Islet of Langerhans (tissue), 1 donor: ENCODE measurements around the gene ID2.
"Not testable (repeated sequence)": the region's sequence is repeated elsewhere in the genome, so short reads cannot be mapped to it uniquely, and the experiment has no call there.

ENCODE experiments used
- FAIRE-seq: peaks from one replicate; lab custom pipeline; 2011; peaks lifted over from hg19 to GRCh38; lab: Jason Lieb, UNC

The ID2 gene

DNA sequence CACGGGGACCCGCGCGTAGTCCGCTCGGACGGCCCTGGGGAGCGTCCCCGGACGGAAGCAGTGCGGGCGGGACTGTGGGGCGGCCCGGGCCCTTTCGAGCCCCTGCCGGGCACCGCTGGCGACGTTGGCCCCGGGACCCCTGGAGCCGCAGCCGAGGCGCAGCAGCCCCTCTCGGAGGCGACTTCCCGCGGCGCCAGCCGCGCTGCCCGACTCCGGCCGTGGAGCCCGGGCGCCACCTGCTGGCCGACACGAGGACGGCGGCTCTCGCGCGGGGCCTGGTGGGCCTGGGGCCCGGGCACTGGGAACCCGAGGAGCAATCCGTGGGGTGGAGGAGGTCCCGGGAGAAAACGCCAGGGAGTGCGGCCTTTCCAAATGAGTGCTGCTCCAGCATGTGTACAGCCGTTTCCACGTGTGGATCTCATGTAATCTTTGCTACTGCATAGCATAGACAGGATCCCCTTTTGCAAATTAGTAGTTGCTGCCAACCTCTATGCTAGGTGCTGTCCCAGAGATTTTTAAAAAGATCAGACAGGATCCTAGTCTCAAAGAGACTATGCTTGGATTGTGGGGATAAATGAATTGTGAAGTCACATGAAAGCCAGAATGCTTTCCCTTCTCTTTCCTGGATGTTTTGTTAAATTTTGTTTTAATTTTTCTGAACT is 4.0 kb downstream of the ID2 start:
- no peak for FAIRE-seq

DNA sequence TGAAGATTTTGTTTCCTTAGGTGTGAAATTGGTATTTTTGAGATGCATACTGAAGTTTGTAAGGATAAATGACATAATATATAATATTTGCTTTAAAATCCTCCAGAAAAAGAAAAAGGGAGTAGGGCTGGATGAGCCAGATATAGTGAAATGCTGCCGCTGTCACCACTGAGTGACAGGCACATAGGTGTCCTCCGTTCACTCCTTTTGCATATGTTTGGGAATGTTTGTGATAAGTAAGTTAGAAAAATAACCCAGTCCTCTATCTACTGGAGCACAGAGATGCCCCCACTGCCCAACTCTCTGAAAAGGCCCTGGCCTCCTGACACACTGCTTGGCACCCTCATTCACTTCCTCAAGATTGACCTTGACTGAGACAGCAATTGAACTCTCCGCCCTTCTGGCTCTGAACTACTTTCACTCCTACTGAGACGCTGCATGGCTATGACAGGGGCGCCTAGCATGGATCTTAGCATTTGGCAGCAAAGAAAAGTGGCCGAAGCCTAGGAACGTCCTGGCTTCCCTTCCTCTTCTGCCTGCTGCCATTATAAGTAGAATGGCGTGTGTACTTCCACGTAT is 10.1 kb downstream of the ID2 start:
- no peak for FAIRE-seq

DNA sequence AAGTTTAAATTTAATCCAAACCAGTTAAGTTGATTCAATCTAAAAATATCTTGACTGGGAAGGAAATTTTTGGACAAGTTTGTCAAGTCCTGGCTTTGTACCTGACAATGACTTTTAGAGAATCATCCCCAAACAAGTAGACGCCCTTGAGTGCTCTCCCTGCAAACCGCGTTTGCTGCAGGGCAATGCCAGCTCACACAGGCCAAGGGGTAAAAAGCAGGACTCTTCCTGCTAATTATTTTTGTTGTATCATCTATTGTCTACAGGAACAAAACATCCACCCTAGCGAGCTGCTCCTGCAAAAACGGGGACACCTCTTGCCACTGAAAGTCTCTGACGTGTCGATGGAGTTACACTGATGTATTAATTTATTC is 10.9 kb downstream of the ID2 start:
- FAIRE-seq, result no peak

DNA sequence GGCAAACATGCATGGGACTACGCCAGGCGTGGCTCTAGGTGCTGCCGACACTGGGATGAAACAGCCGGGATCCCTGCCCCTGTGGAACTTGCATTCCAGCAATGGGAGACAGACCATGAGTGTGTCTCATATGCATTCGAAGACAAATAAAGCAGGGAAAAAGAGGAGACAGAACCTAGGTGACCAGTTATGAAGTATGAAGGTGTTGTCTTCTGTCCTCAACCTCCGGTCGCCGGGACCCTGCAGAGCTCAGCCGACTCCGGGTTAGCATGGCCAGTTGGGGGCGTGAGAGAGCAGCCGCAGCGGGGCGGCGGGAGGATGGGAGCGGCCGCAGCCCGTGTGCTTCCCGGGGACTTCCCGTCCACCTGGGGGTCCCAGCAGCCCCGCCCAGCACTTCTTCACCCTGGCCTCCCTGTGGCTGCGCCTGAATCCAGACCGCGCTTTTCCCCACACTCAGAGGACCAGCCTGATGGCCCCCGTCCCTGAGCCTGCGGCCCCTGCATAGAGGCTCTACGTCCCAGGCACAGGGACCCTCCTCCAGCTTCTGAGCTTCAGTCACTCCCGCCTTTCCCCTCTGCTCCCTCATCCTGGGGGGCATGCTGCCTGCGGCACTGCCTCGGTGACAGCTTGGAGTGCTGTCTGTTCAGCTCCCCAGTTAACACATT is 11.4 kb downstream of the ID2 start:
- FAIRE-seq, result no peak

DNA sequence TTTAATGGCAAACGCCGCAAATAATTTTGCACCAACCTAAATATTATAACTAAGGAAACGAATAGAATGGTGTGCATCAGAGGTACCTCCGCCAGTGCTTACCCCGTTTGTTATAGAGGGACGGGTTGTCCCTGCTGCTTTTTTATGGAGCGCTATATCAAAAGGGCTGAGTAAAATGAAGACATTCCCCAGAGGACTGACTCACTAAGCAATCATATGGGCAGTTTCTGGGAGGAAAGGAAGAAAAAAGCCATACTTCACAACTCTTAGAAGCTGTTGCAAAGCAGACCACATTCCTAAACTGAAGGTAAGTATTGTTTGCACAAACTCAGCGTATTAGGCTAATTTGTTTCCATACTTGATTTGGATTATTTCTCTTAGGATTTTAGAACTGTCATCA is 12.9 kb downstream of the ID2 start:
- no peak for FAIRE-seq

DNA sequence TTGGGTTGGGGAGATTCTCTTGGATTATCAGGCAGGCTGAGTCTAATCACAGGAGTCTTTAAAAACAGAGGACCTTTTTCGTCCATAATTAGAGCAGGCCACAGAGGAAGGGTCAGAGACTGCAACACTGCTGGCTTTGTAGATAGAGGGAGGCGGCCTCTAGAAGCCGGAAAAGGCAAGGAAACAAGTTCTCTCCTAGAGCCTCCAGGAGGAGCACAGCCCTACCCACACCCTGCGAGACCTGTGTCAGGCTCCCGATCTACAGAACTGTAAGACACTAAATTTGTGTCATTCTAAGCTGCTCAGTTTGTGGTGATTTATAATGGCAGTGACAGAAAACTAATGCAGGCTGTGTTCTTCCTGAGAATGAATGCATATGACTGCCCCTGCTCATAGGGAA is 15.3 kb downstream of the ID2 start:
- FAIRE-seq, result no peak

DNA sequence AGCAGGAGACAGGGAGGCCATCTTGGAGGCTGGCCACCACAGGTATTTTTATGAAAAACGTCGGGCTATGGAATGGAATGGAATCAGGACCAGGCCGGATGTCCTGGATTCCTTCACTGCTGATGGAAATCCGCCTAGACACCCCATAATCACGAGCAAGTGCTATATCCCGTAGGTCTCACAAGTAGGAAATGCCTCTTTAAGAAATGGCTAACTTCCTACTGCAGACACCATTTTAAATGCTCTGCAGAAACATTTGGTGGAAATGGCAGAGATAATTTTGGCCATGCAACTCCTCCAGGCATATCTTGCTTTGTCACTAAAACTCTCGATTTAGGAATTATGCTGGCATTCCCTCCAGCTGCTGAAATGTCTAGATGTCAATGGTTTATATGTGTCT is 18.0 kb downstream of the ID2 start:
- no peak for FAIRE-seq

DNA sequence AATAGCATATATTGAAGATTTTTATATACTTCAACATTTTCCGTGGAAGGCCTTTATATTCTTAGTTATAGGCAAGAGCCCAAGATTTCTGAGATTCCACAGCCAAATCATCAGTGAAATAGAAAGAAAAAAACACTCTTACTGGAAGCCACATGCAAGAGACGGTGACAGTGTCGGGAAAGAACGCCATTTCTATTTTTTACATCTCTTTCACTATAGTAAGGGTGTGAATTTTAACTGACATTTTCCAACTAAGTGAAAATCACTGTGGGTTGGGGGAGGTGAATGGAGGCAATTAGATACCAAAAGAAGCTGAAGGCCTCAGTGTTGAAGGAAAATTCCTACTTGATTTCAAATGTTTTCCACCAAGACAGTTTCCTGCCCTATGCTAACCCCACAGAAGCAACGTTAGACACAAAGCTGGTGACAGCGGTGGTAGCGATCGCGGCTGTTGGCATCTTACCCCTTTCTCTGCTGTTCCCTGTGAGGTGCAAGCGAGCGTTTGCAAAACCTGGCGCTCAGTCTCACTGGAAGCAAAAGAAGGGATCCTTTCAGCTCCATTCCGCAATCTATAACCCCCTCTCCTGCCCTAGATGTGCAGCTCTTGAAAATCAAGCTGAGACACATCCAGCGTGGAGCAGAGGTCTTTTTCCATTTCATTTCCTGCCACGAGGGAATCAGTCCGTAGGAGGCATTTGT is 20.0 kb downstream of the ID2 start:
- FAIRE-seq, result no peak

DNA sequence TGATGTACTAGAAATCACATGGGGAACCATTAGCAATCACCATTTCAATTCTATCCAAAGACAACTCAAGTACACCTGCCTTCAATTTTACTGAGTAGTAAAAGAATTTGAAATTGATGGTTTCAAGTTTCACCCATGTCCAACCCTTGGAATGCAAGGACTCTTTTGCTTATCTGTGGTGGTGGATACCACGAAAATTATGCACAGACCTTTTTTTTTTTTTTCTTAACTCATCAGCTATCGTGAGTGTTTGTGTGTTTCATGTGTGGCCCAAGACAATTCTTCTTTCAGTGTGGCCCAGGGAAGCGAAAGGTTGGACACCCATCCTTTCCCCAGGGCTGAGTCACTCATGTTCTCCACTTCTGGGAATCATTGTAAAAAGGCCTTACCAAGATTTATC is 23.1 kb downstream of the ID2 start:
- no peak for FAIRE-seq

DNA sequence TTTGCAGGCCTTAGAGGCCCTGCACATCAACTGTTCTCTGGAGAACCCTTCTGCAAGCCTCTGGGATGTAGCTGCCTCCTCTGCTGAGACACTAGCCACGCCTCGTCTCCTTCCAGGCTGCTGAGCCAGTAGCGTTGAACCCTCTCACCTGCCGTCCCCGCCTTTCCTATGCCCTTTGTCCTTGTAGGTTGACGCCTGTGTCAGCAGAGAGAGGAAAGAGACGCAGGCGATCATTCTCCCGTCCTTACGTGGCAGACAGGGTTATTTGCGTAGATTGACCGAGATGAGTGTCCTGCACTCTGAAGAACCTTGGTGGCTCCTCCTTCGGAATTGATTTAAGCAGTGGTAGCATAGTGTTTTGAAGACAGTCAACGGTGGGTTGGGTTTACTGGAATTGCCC is 27.8 kb downstream of the ID2 start:
- FAIRE-seq, result no peak

DNA sequence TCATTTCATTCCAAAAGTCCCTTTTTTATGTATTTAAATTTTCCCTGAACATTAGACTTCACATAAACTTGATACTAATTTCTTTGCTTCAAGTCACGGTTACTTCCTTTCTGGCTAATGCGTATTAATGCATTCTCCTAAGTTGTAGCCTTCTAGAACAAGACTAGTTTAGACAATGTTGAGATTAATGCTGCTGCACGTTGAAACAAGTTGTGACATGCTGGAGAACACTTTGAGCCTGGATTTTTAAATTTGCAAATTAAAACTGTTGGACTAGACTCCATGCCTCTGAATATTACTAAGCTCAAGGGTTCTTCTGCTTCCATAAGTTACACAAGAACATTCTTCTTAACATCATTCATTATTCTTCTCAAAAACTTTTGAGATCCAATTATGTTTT is 29.1 kb downstream of the ID2 start:
- no peak for FAIRE-seq

DNA sequence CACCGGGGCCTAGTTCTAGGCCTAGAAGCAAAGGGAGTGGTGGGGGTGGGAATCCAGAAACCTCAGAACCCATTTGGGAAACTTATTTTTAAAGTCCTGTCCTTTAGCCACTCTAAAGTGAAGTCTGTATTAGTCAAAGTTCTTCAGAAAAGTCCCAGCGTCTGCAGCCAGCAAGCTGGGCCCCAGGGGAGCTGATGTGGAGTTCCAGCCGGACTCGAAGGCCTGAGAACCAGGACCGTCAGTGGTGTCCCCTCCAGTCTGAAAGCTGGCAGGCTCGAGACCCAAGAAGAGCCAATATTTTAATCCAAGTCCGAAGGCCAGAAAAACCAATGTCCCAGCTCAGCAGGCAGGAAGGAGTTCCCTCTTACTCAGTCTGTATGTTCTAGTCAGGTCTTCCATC is 32.4 kb downstream of the ID2 start:
- no peak for FAIRE-seq

DNA sequence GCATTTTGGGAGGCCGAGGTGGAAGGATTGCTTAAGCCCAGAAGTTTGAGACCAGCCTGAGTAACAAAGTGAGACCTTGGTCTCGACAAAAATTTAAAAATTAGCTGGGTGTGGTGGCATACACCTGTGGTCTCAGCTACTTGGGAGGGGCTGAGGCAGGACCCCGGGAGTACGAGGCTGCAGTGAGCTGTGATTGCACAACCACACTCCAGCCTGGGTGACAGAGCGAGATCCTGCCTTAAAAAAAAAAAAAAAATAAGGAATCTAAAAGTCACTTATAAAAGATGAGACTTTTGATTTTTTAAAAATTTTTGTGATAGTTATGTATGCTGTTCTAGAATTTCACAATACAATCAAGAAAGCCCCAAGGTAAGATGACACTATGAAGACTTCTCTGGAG is 33.1 kb downstream of the ID2 start:
- FAIRE-seq, result no peak

DNA sequence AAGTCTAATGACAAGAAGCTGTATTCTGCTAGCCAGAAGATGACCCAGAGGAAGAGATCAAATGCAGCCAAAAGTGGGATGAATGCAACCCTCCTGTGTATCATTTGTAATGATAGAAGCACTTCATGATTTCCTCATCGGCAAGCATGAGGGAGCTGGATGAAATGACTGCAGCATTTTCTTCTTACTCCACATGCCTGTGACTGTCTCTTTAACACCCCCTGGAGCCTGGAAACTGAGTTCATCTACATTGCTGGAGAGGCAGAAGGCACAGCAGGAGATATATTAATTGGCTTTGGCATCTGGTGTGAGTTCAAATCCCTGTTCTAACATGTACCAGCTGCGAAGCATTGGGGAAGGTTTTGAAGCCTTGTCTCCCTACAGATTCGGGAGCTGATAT is 37.7 kb downstream of the ID2 start:
- FAIRE-seq, result no peak

DNA sequence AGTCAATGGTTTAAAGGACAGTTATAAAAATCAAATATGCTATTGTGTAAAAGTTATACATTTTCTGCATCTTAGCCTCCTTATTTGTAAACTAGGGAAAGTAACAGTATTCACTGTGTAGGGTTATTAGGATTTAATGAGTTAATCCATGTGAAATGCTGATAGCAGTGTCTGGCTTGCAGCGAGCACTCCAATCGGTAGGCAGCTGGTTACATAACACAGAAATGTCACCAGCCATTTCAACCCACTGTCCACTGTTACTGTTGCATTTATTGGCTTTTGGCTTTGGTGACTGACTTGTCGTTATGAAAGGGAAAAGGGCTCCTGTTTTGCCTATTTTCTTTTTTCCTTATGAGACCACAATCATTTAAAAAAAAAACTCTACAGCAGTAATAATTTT is 38.9 kb downstream of the ID2 start:
- no peak for FAIRE-seq

DNA sequence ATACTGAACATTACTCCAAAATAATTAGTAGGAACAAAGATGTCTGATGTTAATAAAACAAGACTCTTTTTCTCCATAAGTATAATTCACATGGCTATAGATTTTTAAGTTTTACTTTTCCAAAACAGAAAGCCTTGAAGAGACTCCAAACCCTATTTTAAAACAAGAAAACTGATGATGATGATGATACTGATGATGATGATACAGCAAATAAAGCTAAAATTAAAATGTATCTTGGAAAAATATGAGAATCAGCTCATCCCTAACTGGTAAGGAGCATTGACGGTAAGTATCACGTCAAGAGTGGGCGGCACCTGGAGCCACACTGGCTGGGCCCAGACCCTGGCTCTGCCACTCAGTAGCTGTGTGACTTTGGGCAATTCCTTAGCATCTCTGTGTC is 39.6 kb downstream of the ID2 start:
- no peak for FAIRE-seq

DNA sequence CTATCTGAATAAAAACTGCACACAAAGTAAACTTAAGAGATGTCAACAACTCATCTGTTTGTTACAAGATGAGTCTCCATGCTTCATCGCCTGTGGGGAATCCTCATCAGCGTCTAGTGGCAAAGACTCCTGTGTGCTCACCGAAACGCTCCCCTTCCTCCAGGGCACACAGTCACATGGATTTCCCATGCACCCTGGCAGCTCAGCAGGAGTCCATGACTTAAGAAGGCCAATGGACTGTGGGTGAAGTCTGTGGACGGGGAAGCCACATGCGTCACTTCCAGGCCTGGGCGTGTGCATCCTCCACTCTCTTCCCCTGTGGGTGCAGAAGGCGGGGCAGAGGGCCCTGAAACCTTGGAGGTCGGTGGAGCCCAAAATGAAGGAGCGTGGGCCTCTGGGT is 41.1 kb downstream of the ID2 start:
- no peak for FAIRE-seq

DNA sequence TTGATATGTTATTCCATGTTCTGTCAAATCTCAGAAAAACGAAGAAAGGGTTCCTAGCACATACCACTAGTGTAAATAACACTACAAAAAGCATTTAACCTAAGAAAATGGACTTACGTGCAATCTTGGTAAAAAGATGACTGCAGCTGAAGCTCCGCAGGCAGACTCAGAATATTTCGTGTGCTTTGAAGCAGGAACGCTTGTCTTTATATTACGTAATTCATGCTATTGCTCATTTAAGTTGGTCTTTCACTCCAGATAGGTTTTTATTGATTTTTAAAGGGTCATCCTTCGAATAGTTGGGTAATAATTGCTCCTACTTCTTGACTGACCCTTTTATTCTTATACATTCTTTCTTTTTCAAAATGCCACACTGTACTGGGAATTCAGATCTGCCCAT is 44.0 kb downstream of the ID2 start:
- FAIRE-seq, result no peak

DNA sequence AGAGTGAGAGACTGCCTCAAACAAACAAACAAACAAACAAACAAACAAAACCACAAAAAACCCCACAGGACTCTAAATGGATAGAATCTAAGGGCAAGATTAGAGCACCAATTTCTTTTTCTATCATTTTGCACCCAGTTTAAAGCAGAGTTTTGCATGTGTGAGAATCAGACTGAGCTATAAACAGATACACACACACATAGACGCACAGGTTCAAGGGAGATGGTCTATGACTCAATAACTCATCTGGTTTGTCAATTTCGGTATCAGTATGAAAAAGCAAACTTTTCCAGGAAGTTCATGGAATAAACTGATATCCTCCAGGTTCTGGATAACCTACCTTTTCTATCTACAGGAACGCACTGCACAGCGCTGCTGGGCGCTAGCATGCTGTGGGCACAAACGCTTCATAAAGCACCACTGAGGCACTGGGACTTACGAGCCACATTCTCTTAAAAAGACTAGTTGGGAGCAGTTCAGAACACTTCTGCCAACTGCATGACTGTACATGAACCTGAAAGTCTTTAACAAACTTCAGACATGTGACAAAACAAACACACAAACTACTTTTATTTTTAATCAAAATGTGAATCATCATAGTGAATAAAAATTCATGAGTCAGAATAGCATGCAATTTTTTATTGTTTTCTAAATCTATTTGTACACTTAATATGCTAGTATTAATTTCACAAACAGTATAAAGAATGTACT is 46.6 kb downstream of the ID2 start:
- FAIRE-seq, result no peak

DNA sequence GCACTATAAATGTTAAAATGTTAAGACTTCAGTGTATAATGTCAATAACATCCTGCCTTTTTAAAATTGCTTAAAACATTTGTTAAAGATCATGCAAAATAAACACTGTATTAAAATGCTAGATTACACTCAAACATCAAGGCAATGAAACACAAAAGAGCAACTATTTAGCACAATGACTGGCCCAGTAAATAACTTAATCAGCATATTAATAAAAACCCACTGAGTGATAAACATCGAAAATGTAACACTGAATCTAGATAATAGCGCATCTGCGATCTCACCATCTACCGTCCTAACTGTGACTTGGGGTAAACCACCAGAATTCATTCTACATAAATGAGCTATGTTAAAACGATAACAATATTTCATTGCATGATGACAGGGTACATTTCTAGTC is 47.2 kb downstream of the ID2 start:
- not testable (repeated sequence) for FAIRE-seq

DNA sequence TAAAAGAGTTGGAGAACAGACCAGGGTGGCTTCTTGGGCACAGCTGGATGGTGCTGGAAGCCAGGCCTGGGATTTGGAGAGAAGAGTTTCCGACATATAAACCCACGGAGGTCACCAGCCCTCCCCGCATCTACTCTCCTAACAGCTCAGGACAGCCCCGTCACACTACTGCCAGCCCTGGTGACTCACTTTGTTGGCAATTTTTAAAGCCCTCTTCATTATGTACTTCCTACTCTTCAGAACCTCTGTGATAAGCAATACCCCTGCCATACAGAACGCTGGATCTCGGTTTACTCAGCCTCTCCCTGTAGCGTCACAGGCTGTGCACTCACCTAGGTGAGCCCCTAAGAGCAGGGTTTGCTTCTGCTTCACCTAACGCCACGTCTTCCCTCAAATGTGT is 48.1 kb downstream of the ID2 start:
- FAIRE-seq, result no peak

DNA sequence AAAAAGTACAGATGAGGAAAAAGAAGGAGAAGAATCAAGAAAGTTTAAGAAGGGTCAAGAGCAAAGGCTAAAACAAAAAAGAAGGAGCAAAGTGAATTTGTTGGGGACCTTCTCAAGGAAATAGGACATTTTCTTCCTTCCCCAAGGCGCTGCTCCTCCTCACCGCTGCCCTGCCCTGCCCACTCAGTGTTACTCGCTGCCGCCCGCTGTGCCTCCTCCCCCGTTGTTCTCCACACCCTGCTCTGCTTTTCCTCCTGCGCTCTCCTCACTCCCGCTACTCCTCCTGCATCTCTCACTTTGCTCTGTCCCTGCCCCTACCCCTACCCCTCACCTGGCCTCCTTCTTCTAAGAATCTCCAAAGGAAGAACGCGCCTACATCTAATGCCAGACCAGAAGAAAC is 50.7 kb downstream of the ID2 start:
- FAIRE-seq, result no peak
